Effector memory CD8-positive, alpha-beta T cell (primary cell): ENCODE measurements around the gene RHOF.

Experiments
- ATAC-seq: fragments of 150-1000 bp; cut with Tn5 transposase; replicated peaks from 2 replicates; pipeline ENCODE4 v1.10.0; 2021; ENCODE audit warnings: mild to moderate bottlenecking, moderate library complexity
- DNase-seq, 3 experiments: peaks; one replicate each; pipeline ENCODE4 v3.0.0; 2021
- H3K27ac Mint-ChIP-seq, 2 donors: one replicate each; pipeline ENCODE4 v1.8.0; 2022; ENCODE audit warnings: mild to moderate bottlenecking in 2 of 2, mixed read lengths in 2 of 2, moderate library complexity in 2 of 2
- H3K27me3 Mint-ChIP-seq, 2 donors: one replicate each; pipeline ENCODE4 v1.8.0; 2022; ENCODE audit warnings: mixed read lengths in 2 of 2
- H3K36me3 Mint-ChIP-seq: one replicate; pipeline ENCODE4 v1.8.0; 2022; ENCODE audit warnings: mild to moderate bottlenecking, moderate library complexity, mixed read lengths; ENCODE audit not compliant: insufficient read depth
- H3K4me1 Mint-ChIP-seq, 2 donors: one replicate each; pipeline ENCODE4 v1.8.0; 2022; ENCODE audit warnings: low read depth in 2 of 2, mixed read lengths in 2 of 2
- H3K4me3 Mint-ChIP-seq, 2 donors: one replicate each; pipeline ENCODE4 v1.8.0; 2022; ENCODE audit warnings: mild to moderate bottlenecking in 2 of 2, mixed read lengths in 2 of 2, moderate library complexity in 2 of 2
- H3K9me3 Mint-ChIP-seq, 2 donors: one replicate each; pipeline ENCODE4 v1.8.0; 2022; ENCODE audit warnings: mixed read lengths in 2 of 2

The RHOF gene

GRCh38 chr12:121789233-121789781, 4.2 kb downstream of the RHOF start:
- Mint-ChIP-seq H3K36me3 (peaks cover 89% of the 10 kb centered on the region), H3K27ac (peak overlapping the region; percentile 98 to 100), H3K4me1 (peaks cover 72 to 75% of the 10 kb centered on the region in 2 donors), H3K9me3 (no peaks in the 10 kb centered on the region), H3K27me3 (no peaks in the 10 kb centered on the region), H3K4me3 (peak overlapping the region; percentile 86 to 90)
- DNase-seq (peak in 2 of 3 experiments; percentile 49 to 55), ATAC-seq (peak; percentile 11)

- Mint-ChIP-seq H3K36me3 (peaks cover 80% of the 10 kb centered on the region), H3K4me1 (peaks cover 75 to 81% of the 10 kb centered on the region in 2 donors), H3K27ac (peak overlapping the region; percentile 98 to 100), H3K4me3 (peak overlapping the region; percentile 86 to 90), H3K27me3 (no peaks in the 10 kb centered on the region), H3K9me3 (no peaks in the 10 kb centered on the region)
- DNase-seq = no peak
- ATAC-seq = no peak
Measured at GRCh38 chr12:121788176-121788818, 5.2 kb downstream of the RHOF start.

- DNase-seq = peak in 2 of 3 experiments; percentile 49 to 54
- peak overlapping the region; percentile 98 to 100 for H3K27ac Mint-ChIP-seq
- H3K36me3 Mint-ChIP-seq = peaks cover 75% of the 10 kb centered on the region
- H3K4me1 Mint-ChIP-seq = peaks cover 78 to 86% of the 10 kb centered on the region in 2 donors
- H3K27me3 Mint-ChIP-seq = no peaks in the 10 kb centered on the region
- peak overlapping the region; percentile 86 to 90 for H3K4me3 Mint-ChIP-seq
- no peaks in the 10 kb centered on the region for H3K9me3 Mint-ChIP-seq
- peak; percentile 12 for ATAC-seq
Measured at GRCh38 chr12:121787063-121788025, 6.1 kb downstream of the RHOF start.

- H3K9me3 Mint-ChIP-seq = no peaks in the 10 kb centered on the region
- H3K36me3 Mint-ChIP-seq = peaks cover 75% of the 10 kb centered on the region
- H3K27ac Mint-ChIP-seq = peak overlapping the region; percentile 98 to 100
- ATAC-seq = peak; percentile 20
- H3K4me3 Mint-ChIP-seq = peak overlapping the region; percentile 86 to 90
- no peaks in the 10 kb centered on the region for H3K27me3 Mint-ChIP-seq
- H3K4me1 Mint-ChIP-seq = peaks cover 78 to 88% of the 10 kb centered on the region in 2 donors
- DNase-seq = peak; percentile 49 to 57 (median 53)
Measured at GRCh38 chr12:121786440-121786825, 7.1 kb downstream of the RHOF start.

- Mint-ChIP-seq H3K27ac (peak overlapping the region; percentile 98 to 100), H3K4me1 (peaks cover 60 to 68% of the 10 kb centered on the region in 2 donors), H3K36me3 (peaks cover 76% of the 10 kb centered on the region), H3K4me3 (peak overlapping the region; percentile 86 to 90), H3K27me3 (no peaks in the 10 kb centered on the region), H3K9me3 (no peaks in the 10 kb centered on the region)
- no peak for ATAC-seq
- no peak for DNase-seq
Measured at GRCh38 chr12:121784460-121784859, 9.0 kb downstream of the RHOF start.

- ATAC-seq (no peak), DNase-seq (no peak)
- Mint-ChIP-seq H3K4me1 (peaks cover 54 to 64% of the 10 kb centered on the region in 2 donors), H3K36me3 (peaks cover 76% of the 10 kb centered on the region), H3K27me3 (no peaks in the 10 kb centered on the region), H3K4me3 (peak overlapping the region; percentile 86 to 90), H3K9me3 (no peaks in the 10 kb centered on the region), H3K27ac (peak overlapping the region; percentile 98 to 100)
Measured at GRCh38 chr12:121783766-121784165, 9.7 kb downstream of the RHOF start.

- H3K27me3 Mint-ChIP-seq = no peaks in the 10 kb centered on the region
- ATAC-seq (peak; percentile 39), DNase-seq (peak in 1 of 3 experiments; percentile 31)
- peak overlapping the region; percentile 98 to 100 for H3K27ac Mint-ChIP-seq
- peaks cover 78% of the 10 kb centered on the region for H3K36me3 Mint-ChIP-seq
- peaks cover 44 to 53% of the 10 kb centered on the region in 2 donors for H3K4me1 Mint-ChIP-seq
- no peaks in the 10 kb centered on the region for H3K9me3 Mint-ChIP-seq
- H3K4me3 Mint-ChIP-seq = peak overlapping the region; percentile 86 to 90
Measured at GRCh38 chr12:121781998-121782979, 11.2 kb downstream of the RHOF start.

- no peaks in the 10 kb centered on the region for H3K27me3 Mint-ChIP-seq
- peak overlapping the region; percentile 86 to 90 for H3K4me3 Mint-ChIP-seq
- peaks cover 37 to 46% of the 10 kb centered on the region in 2 donors for H3K4me1 Mint-ChIP-seq
- peaks cover 77% of the 10 kb centered on the region for H3K36me3 Mint-ChIP-seq
- ATAC-seq (no peak), DNase-seq (no peak)
- no peaks in the 10 kb centered on the region for H3K9me3 Mint-ChIP-seq
- peak overlapping the region; percentile 98 to 100 for H3K27ac Mint-ChIP-seq
Measured at GRCh38 chr12:121781484-121781997, 11.9 kb downstream of the RHOF start.

GRCh38 chr12:121780429-121780828, 13.1 kb downstream of the RHOF start:
- Mint-ChIP-seq H3K9me3 (no peaks in the 10 kb centered on the region), H3K27ac (peak overlapping the region in 1 of 2 donors; percentile 98), H3K27me3 (no peaks in the 10 kb centered on the region), H3K4me1 (peaks cover 32 to 36% of the 10 kb centered on the region in 2 donors), H3K36me3 (peaks cover 77% of the 10 kb centered on the region), H3K4me3 (peak overlapping the region in 1 of 2 donors; percentile 86)
- DNase-seq (no peak), ATAC-seq (no peak)

- ATAC-seq (no peak), DNase-seq (no peak)
- H3K4me1 Mint-ChIP-seq = peaks cover 26 to 29% of the 10 kb centered on the region in 2 donors
- no peak overlapping the region for H3K4me3 Mint-ChIP-seq
- peaks cover 81% of the 10 kb centered on the region for H3K36me3 Mint-ChIP-seq
- H3K27ac Mint-ChIP-seq = peak overlapping the region in 1 of 2 donors; percentile 98
- H3K27me3 Mint-ChIP-seq = no peaks in the 10 kb centered on the region
- H3K9me3 Mint-ChIP-seq = no peaks in the 10 kb centered on the region
Measured at GRCh38 chr12:121779422-121779895, 14.0 kb downstream of the RHOF start.

- peaks cover 21 to 23% of the 10 kb centered on the region in 2 donors for H3K4me1 Mint-ChIP-seq
- no peaks in the 10 kb centered on the region for H3K9me3 Mint-ChIP-seq
- peak overlapping the region in 1 of 2 donors; percentile 98 for H3K27ac Mint-ChIP-seq
- peaks cover 85% of the 10 kb centered on the region for H3K36me3 Mint-ChIP-seq
- H3K27me3 Mint-ChIP-seq = no peaks in the 10 kb centered on the region
- ATAC-seq (no peak), DNase-seq (no peak)
- H3K4me3 Mint-ChIP-seq = no peak overlapping the region
Measured at GRCh38 chr12:121778567-121779421, 14.7 kb downstream of the RHOF start.
